ENCODE measurements around the gene GALC.

DNA sequence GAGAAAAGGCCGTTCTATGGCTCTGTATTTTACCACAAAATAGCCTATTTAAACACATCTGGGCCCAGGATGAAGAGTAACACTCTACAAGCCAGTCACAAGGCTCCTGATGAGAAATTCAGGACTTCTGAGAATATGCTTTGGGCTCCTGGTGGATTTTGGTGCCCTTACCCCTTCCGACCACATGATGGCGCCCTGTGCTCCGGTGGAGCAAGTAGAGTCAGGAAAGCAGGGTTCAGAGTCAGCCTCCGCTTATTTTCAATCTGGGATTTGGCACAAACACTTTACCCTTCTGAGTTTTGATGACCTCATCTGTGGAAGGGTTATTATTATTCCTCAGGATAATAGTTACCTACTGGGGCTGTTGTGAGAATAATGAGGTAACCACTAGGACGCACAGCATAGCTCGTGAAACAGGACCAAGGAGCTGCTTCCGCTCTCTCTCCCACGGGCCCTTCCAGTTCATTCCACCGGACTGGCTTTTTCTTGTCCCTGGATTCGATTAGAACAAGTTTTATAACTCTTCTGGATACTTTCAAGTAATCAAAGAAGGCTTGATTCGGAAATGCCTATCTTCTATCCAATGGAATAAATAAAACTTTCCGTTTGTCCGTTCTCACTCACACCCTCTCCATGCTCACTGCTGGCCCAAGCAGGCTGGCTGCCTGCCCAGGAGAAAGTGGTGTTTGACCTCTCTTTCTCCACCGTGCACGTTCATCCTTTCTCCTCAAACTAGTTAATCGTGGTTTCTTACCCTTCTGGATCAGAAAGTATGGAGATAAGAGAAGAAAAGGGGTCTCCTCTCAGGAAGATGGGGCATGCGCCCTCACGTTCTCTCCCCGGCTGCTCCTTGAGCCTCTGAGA lies 104.6 kb downstream of the GALC start:
- TF ChIP-seq, protein P1, sequence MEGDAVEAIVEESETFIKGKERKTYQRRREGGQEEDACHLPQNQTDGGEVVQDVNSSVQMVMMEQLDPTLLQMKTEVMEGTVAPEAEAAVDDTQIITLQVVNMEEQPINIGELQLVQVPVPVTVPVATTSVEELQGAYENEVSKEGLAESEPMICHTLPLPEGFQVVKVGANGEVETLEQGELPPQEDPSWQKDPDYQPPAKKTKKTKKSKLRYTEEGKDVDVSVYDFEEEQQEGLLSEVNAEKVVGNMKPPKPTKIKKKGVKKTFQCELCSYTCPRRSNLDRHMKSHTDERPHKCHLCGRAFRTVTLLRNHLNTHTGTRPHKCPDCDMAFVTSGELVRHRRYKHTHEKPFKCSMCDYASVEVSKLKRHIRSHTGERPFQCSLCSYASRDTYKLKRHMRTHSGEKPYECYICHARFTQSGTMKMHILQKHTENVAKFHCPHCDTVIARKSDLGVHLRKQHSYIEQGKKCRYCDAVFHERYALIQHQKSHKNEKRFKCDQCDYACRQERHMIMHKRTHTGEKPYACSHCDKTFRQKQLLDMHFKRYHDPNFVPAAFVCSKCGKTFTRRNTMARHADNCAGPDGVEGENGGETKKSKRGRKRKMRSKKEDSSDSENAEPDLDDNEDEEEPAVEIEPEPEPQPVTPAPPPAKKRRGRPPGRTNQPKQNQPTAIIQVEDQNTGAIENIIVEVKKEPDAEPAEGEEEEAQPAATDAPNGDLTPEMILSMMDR (IDR thresholded peaks at IDR 0.05; ENCODE audit: low read depth, low read length): peak; percentile 87
- no peak for TF ChIP-seq EZH2phosphoT487 (IDR thresholded peaks at IDR 0.05; ENCODE audit: low read depth)

Data from OCI-LY3 (cell line).